GM21825 (cell line): ENCODE measurements around the gene MDFI.

Experiments used
- ATAC-seq: cut with Tn5 transposase; IDR thresholded peaks from one replicate; pipeline ENCODE4 v1.9.1; 2021; ENCODE audit warnings: mild to moderate bottlenecking, moderate library complexity; ENCODE audit not compliant: unreplicated experiment

The MDFI gene

GRCh38 chr6:41700463-41701347 is 62.4 kb downstream of the MDFI start:
- ATAC-seq = no peak

- ATAC-seq = no peak
These were observed 63.9 kb downstream of the MDFI start for GRCh38 chr6:41702089-41702745.

- no peak for ATAC-seq
These were observed 64.7 kb downstream of the MDFI start for GRCh38 chr6:41702771-41703494.
